HL-60 (cell line): Measurements from ENCODE around the gene PHACTR3.

ENCODE experiments used
- POLR2AphosphoS5 ChIP-seq: IDR thresholded peaks from 2 replicates; pipeline ENCODE4 v1.6.1; 2012; ENCODE audit warnings: low read depth
- TF ChIP-seq, protein P1 (sequence below): IDR thresholded peaks from one replicate; pipeline ENCODE4 v1.5.1; 2011; ENCODE audit warnings: low read length, control low read depth, inconsistent platforms; ENCODE audit not compliant: insufficient read depth

DNA sequence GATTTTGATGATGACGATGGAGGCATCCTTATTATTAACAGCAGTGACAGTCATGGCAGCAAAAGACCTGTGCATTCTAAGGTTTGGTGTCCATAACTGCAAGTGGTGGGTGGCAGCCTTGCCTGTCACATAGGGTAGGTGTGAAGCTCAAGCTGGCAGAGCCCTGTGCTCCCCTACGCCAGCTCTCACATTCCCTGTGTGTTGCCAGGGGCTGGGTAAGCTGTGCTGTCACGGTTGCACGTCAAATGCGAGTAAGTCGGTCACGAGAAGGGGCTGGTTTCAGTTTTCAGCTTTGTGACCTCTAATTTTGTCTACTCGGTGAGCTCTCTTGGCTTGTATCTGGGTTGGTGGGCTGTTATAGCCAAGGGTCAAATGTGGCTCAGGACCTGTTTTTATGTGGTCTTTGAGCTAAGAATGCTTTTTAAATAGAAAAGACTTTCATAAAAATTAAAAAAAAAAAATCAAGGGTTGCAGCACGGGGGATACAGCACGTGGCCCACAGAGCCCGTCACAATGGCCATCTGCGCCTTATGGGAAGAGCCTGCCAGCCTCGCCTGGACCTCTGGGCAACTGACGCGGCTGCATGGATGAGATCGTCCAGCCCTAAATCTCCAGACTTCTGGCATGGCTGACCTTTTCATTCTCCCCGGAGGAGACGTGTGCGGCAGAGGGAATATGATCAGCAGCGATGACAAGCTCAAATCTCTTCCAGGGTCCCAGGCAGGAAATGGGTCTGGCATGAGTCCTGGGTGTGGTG, 148.5 kb downstream of the PHACTR3 start:
- TF ChIP-seq, protein P1, sequence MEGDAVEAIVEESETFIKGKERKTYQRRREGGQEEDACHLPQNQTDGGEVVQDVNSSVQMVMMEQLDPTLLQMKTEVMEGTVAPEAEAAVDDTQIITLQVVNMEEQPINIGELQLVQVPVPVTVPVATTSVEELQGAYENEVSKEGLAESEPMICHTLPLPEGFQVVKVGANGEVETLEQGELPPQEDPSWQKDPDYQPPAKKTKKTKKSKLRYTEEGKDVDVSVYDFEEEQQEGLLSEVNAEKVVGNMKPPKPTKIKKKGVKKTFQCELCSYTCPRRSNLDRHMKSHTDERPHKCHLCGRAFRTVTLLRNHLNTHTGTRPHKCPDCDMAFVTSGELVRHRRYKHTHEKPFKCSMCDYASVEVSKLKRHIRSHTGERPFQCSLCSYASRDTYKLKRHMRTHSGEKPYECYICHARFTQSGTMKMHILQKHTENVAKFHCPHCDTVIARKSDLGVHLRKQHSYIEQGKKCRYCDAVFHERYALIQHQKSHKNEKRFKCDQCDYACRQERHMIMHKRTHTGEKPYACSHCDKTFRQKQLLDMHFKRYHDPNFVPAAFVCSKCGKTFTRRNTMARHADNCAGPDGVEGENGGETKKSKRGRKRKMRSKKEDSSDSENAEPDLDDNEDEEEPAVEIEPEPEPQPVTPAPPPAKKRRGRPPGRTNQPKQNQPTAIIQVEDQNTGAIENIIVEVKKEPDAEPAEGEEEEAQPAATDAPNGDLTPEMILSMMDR, result no peak
- no peak for TF ChIP-seq POLR2AphosphoS5
